Liver (tissue), 9 donors: ENCODE data around the gene CRHR1. TPM values are rescaled to one million over a fixed set of nuclear protein-coding genes. Genes with fewer than 3 reads are reported as not detected.

ENCODE experiments used
- DNase-seq: peaks from one replicate; pipeline ENCODE4 v3.0.0-alpha.2; 2017; ENCODE audit warnings: low spot score
- H3K27ac ChIP-seq, 2 donors: one replicate each; pipeline ENCODE4 v1.7.0; 2013; ENCODE audit warnings: inconsistent platforms in 2 of 2, low read length in 2 of 2, control low read depth in 1 of 2, low read depth in 1 of 2, mild to moderate bottlenecking in 1 of 2
- H3K27me3 ChIP-seq, 4 donors: one replicate each; pipeline versions ENCODE4 v1.6.1 to v1.7.0; 2013; ENCODE audit warnings: low read length in 3 of 4, inconsistent platforms in 1 of 4, mild to moderate bottlenecking in 1 of 4, moderate library complexity in 1 of 4; ENCODE audit not compliant: control insufficient read depth in 4 of 4, insufficient read depth in 4 of 4
- H3K36me3 ChIP-seq, 4 donors: one replicate each; pipeline versions ENCODE4 v1.6.1 to v1.7.0; 2013; ENCODE audit warnings: low read length in 3 of 4, mild to moderate bottlenecking in 3 of 4, low read depth in 1 of 4, moderate library complexity in 1 of 4; ENCODE audit not compliant: control insufficient read depth in 4 of 4, insufficient read depth in 3 of 4
- H3K4me1 ChIP-seq, 4 donors: one replicate each; pipeline versions ENCODE4 v1.6.1 to v1.7.0; 2013; ENCODE audit warnings: low read length in 3 of 4, mild to moderate bottlenecking in 3 of 4, moderate library complexity in 1 of 4; ENCODE audit not compliant: control insufficient read depth in 4 of 4, insufficient read depth in 4 of 4
- H3K4me3 ChIP-seq, 3 donors: one replicate each; pipeline versions ENCODE4 v1.6.1 to v1.7.0; 2013; ENCODE audit warnings: low read length in 3 of 3, control low read depth in 1 of 3, low read depth in 1 of 3, mild to moderate bottlenecking in 1 of 3
- H3K9ac ChIP-seq, 2 donors: one replicate each; pipeline ENCODE4 v1.7.0; 2013; ENCODE audit warnings: low read length in 2 of 2, mild to moderate bottlenecking in 2 of 2, moderate library complexity in 2 of 2, control low read depth in 1 of 2, low read depth in 1 of 2
- H3K9me3 ChIP-seq, 4 donors: one replicate each; pipeline versions ENCODE4 v1.6.1 to v1.7.0; 2013; ENCODE audit warnings: low read length in 3 of 4; ENCODE audit not compliant: control insufficient read depth in 4 of 4
- EGR1 ChIP-seq, 2 donors: IDR thresholded peaks; 2 replicates each; pipeline ENCODE4 v1.6.1; 2016 to 2018; ENCODE audit warnings: antibody characterized with exemption in 2 of 2, low read depth in 2 of 2
- FOXA1 ChIP-seq: IDR thresholded peaks from 2 replicates; pipeline ENCODE4 v1.6.1; 2016; ENCODE audit warnings: antibody characterized with exemption
- FOXA2 ChIP-seq: IDR thresholded peaks from 2 replicates; pipeline ENCODE4 v1.6.1; 2016; ENCODE audit warnings: antibody characterized with exemption
- GABPA ChIP-seq, 2 donors: IDR thresholded peaks in 1 of 2; conservative IDR thresholded peaks in 1 of 2; 2 replicates each; pipeline ENCODE4 v1.6.1; 2016; ENCODE audit warnings: antibody characterized with exemption in 2 of 2, mild to moderate bottlenecking in 1 of 2, moderate library complexity in 1 of 2
- HNF4A ChIP-seq, 2 donors: conservative IDR thresholded peaks; 2 replicates each; pipeline ENCODE4 v1.6.1; 2016; ENCODE audit warnings: antibody characterized with exemption in 2 of 2, mild to moderate bottlenecking in 2 of 2
- HNF4G ChIP-seq: IDR thresholded peaks from 2 replicates; pipeline ENCODE4 v1.6.1; 2016; ENCODE audit warnings: antibody characterized with exemption
- JUND ChIP-seq, 2 donors: IDR thresholded peaks; 2 replicates each; pipeline ENCODE4 v1.6.1; 2016; ENCODE audit warnings: antibody characterized with exemption in 2 of 2
- MAX ChIP-seq: IDR thresholded peaks from 2 replicates; pipeline ENCODE4 v1.6.1; 2016; ENCODE audit warnings: antibody characterized with exemption
- NR2F2 ChIP-seq: IDR thresholded peaks from 2 replicates; pipeline ENCODE4 v1.6.1; 2016; ENCODE audit warnings: antibody characterized with exemption
- RAD21 ChIP-seq, 2 donors: IDR thresholded peaks; 2 replicates each; pipeline ENCODE4 v1.6.1; 2016; ENCODE audit warnings: antibody characterized with exemption in 2 of 2, mild to moderate bottlenecking in 2 of 2
- REST ChIP-seq: IDR thresholded peaks from 2 replicates; pipeline ENCODE4 v1.6.1; 2016; ENCODE audit warnings: antibody characterized with exemption, mild to moderate bottlenecking
- RXRA ChIP-seq, 2 donors: IDR thresholded peaks; 2 replicates each; pipeline ENCODE4 v1.6.1; 2017 to 2018; ENCODE audit warnings: antibody characterized with exemption in 2 of 2, mild to moderate bottlenecking in 1 of 2
- SP1 ChIP-seq: IDR thresholded peaks from 2 replicates; pipeline ENCODE4 v1.6.1; 2018; ENCODE audit warnings: antibody characterized with exemption, mild to moderate bottlenecking
- TAF1 ChIP-seq: conservative IDR thresholded peaks from 2 replicates; pipeline ENCODE4 v1.6.1; 2016; ENCODE audit warnings: antibody characterized with exemption, mild to moderate bottlenecking
- YY1 ChIP-seq: IDR thresholded peaks from 2 replicates; pipeline ENCODE4 v1.6.1; 2016; ENCODE audit warnings: antibody characterized with exemption, mild to moderate bottlenecking
- ZBTB33 ChIP-seq: IDR thresholded peaks from 2 replicates; pipeline ENCODE4 v1.6.1; 2016; ENCODE audit warnings: antibody characterized with exemption
- WGBS: extraction: QIAGEN DNeasy Blood & Tissue Kit; methylation state at CpG from one replicate; pipeline ENCODE4 v1.1.7; 2013; 5-methylcytosine and 5-hydroxymethylcytosine counted together
- polyA plus RNA-seq, 2 donors: library from polyadenylated mRNA; stranded (reverse) in 1 of 2; unstranded in 1 of 2; fragments of 200-250 nt in 1 of 2; fragments of >200 nt in 1 of 2; fragmentation: Nextera tagmentation in 1 of 2; extraction: Ambion mirVana in 1 of 2; gene quantifications; one replicate each; pipeline versions ENCODE4 v1.2.1 to v1.2.3, GENCODE V29; 2013 to 2015
- total RNA-seq, 2 donors: library from RNA; depleted of rRNA; stranded (reverse); fragments of >200 nt; gene quantifications; one replicate each; pipeline ENCODE4 v1.2.3, GENCODE V29; 2014
- TF ChIP-seq, protein P1 (sequence below): fragments of 150-350 bp; IDR thresholded peaks from 2 replicates; pipeline ENCODE4 v1.5.1; 2017; ENCODE audit warnings: improper control_type of control experiment, low read depth, low read length; ENCODE audit not compliant: missing input control
- TF ChIP-seq, protein P2 (sequence below): IDR thresholded peaks from 2 replicates; pipeline ENCODE4 v1.6.1; 2016; ENCODE audit warnings: antibody characterized with exemption
- donor health status: healthy.
- donor health status: healthy.
- donor health status: healthy.
- donor health status: healthy.
- donor health status: healthy.

Gene CRHR1
- total and polyA plus RNA-seq, 4 donors: not detected

- TF ChIP-seq, protein P1, sequence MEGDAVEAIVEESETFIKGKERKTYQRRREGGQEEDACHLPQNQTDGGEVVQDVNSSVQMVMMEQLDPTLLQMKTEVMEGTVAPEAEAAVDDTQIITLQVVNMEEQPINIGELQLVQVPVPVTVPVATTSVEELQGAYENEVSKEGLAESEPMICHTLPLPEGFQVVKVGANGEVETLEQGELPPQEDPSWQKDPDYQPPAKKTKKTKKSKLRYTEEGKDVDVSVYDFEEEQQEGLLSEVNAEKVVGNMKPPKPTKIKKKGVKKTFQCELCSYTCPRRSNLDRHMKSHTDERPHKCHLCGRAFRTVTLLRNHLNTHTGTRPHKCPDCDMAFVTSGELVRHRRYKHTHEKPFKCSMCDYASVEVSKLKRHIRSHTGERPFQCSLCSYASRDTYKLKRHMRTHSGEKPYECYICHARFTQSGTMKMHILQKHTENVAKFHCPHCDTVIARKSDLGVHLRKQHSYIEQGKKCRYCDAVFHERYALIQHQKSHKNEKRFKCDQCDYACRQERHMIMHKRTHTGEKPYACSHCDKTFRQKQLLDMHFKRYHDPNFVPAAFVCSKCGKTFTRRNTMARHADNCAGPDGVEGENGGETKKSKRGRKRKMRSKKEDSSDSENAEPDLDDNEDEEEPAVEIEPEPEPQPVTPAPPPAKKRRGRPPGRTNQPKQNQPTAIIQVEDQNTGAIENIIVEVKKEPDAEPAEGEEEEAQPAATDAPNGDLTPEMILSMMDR: no peak
- no peak for TF ChIP-seq HNF4G
Observed at GRCh38 chr17:45761957-45762565, 22.1 kb upstream of the CRHR1 start (continued).

DNA sequence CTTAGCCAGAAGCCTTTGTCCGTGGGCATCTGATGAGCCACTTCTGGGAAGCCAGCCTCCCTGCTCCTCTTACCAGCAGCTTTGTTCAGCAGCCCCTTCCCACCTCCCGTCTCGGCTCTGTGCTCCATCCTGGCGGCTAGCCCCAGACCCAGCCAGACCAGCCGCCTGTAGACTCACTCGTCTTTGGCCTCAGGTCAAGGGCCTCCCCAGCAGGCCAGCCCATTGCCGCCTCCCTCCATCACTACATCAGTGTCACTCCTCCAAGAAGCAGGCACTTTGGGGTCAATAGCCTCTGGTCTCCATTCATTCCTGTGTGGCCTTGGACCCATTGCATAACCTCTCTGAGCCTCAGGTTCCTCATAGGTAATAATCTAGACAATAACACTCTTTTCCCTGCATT lies 20.9 kb upstream of the CRHR1 start:
- no peak for DNase-seq
- no peak overlapping the region for H3K27ac ChIP-seq
- peaks cover 0 to 2% (median under 1%) of the 10 kb centered on the region in 4 donors for H3K27me3 ChIP-seq

More for the DNA sequence above, 20.9 kb upstream of the CRHR1 start:
- no peak for TF ChIP-seq NR2F2
- TF ChIP-seq YY1: no peak
- no peak for TF ChIP-seq GABPA (IDR thresholded peaks at IDR 0.05 in 1 of 2, conservative IDR thresholded peaks at IDR 0.05 in 1 of 2)
- TF ChIP-seq JUND (IDR thresholded peaks at IDR 0.05): no peak
- TF ChIP-seq FOXA2: no peak
- TF ChIP-seq RAD21 (IDR thresholded peaks at IDR 0.05): no peak
- no peak for TF ChIP-seq REST
- TF ChIP-seq SP1: no peak
- no peak for TF ChIP-seq MAX
- TF ChIP-seq HNF4A (conservative IDR thresholded peaks at IDR 0.05): no peak
- TF ChIP-seq, protein P1: no peak
- no peak for TF ChIP-seq ZBTB33
- TF ChIP-seq RXRA (IDR thresholded peaks at IDR 0.05): no peak
- no peak for TF ChIP-seq HNF4G
- TF ChIP-seq, protein P2, sequence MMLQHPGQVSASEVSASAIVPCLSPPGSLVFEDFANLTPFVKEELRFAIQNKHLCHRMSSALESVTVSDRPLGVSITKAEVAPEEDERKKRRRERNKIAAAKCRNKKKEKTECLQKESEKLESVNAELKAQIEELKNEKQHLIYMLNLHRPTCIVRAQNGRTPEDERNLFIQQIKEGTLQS: no peak
- TF ChIP-seq EGR1 (IDR thresholded peaks at IDR 0.05; ENCODE audit: low read depth in 2 of 2): no peak
- no peak for TF ChIP-seq FOXA1
- TF ChIP-seq TAF1: no peak
- 45% methylated on average over 7 of the region's 7 CpGs for WGBS
- no peak overlapping the region for H3K9ac ChIP-seq
- no peak overlapping the region for H3K4me3 ChIP-seq
- no peaks in the 10 kb centered on the region for H3K9me3 ChIP-seq
- H3K4me1 ChIP-seq: no peaks in the 10 kb centered on the region
- H3K36me3 ChIP-seq: no peaks in the 10 kb centered on the region
